Measurements from ENCODE around the gene ATP2B2.

Gene ATP2B2

DNA sequence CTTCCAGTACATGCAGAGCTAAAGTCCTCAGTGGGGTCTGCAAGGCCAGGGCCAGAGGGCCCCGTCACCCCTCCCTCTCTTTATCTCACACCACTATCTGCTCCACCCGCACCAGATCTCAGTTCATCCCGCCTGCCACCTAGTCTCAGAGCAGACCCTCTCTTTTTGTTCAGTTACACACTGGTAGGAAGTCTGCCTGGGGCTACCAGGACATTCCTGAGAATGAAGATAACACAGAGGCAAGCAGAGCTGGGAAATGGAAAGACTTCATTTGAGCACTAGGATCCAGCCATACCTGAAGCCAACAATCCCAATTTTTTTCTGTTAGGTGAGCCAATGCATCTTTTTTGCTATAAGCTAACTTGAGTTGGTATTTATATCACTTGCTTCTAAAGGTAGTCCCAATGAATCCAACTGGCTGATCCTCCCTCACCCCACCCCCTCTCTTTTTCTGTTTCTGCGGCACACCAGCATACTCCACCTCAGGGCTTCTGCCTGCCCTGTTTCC is 24.5 kb downstream of the ATP2B2 start:
- WGBS, 2 experiments (ENCODE audit: insufficient coverage in 2 of 2) = 60 to 100% methylated on average over 1 to 2 of the region's 4 CpGs
- no peak overlapping the region for H3K27ac ChIP-seq (ENCODE audit: low read depth, low read length, severe bottlenecking)
- H3K4me1 ChIP-seq (ENCODE audit: control insufficient read depth, insufficient read depth, low read length, poor library complexity, severe bottlenecking) = no peaks in the 10 kb centered on the region
- no peaks in the 10 kb centered on the region for H3K9me3 ChIP-seq (ENCODE audit: control insufficient read depth, low read length)
- H3K4me3 ChIP-seq (ENCODE audit: extremely low read depth, insufficient read depth, low read length, poor library complexity, severe bottlenecking) = no peak overlapping the region
- H3K36me3 ChIP-seq (ENCODE audit: control insufficient read depth, insufficient read depth, low read length) = no peaks in the 10 kb centered on the region

GRCh38 chr3:10479311-10479710 is 26.1 kb downstream of the ATP2B2 start:
- H3K36me3 ChIP-seq (ENCODE audit: control insufficient read depth, insufficient read depth, low read length) = no peaks in the 10 kb centered on the region
- WGBS, 2 experiments (ENCODE audit: insufficient coverage in 2 of 2) = no CpG with 5 or more reads among the region's 2 CpGs

DNA sequence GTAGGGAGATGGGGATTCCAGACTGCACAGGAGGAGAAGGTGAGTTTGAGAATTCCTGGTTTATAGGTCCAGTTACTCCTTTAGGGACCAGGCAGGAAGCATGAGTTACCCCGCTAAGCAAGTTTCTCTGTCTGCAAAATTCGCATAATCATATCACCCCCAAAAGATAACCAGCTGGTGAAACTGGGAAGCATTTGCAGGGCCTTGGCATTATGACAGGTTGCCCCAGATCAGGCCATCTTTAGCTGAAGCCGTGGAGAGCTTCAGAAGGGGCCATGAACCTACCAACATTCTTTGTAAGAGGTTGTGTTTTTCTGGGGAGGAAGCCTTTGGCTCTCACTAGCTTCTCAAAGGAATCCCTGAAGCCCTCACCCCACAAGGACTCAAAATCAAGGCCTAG is 29.4 kb downstream of the ATP2B2 start:
- Histone ChIP-seq H3K4me1 (ENCODE audit: control insufficient read depth, insufficient read depth, low read length, poor library complexity, severe bottlenecking) (peaks cover 3% of the 10 kb centered on the region), H3K27ac (ENCODE audit: low read depth, low read length, severe bottlenecking) (no peak overlapping the region), H3K36me3 (ENCODE audit: control insufficient read depth, insufficient read depth, low read length) (no peaks in the 10 kb centered on the region), H3K4me3 (ENCODE audit: extremely low read depth, insufficient read depth, low read length, poor library complexity, severe bottlenecking) (no peak overlapping the region), H3K9me3 (ENCODE audit: control insufficient read depth, low read length) (no peaks in the 10 kb centered on the region)
- 100% methylated on average over 1 of the region's 3 CpGs; no CpG with 5 or more reads in 1 of the 2 experiments for WGBS, 2 experiments (ENCODE audit: insufficient coverage in 2 of 2)

More at GRCh38 chr3:10479311-10479710, 26.1 kb downstream of the ATP2B2 start:
- Histone ChIP-seq H3K4me1 (ENCODE audit: control insufficient read depth, insufficient read depth, low read length, poor library complexity, severe bottlenecking) (no peaks in the 10 kb centered on the region), H3K4me3 (ENCODE audit: extremely low read depth, insufficient read depth, low read length, poor library complexity, severe bottlenecking) (no peak overlapping the region), H3K27ac (ENCODE audit: low read depth, low read length, severe bottlenecking) (no peak overlapping the region), H3K9me3 (ENCODE audit: control insufficient read depth, low read length) (no peaks in the 10 kb centered on the region)

- Histone ChIP-seq H3K9me3 (ENCODE audit: control insufficient read depth, low read length) (no peaks in the 10 kb centered on the region), H3K4me1 (ENCODE audit: control insufficient read depth, insufficient read depth, low read length, poor library complexity, severe bottlenecking) (peaks cover 8% of the 10 kb centered on the region), H3K4me3 (ENCODE audit: extremely low read depth, insufficient read depth, low read length, poor library complexity, severe bottlenecking) (no peak overlapping the region), H3K36me3 (ENCODE audit: control insufficient read depth, insufficient read depth, low read length) (no peaks in the 10 kb centered on the region), H3K27ac (ENCODE audit: low read depth, low read length, severe bottlenecking) (no peak overlapping the region)
- 78 to 90% methylated on average over 4 to 8 of the region's 9 CpGs for WGBS, 2 experiments (ENCODE audit: insufficient coverage in 2 of 2)
These were observed 30.5 kb downstream of the ATP2B2 start for GRCh38 chr3:10474847-10475246.

DNA sequence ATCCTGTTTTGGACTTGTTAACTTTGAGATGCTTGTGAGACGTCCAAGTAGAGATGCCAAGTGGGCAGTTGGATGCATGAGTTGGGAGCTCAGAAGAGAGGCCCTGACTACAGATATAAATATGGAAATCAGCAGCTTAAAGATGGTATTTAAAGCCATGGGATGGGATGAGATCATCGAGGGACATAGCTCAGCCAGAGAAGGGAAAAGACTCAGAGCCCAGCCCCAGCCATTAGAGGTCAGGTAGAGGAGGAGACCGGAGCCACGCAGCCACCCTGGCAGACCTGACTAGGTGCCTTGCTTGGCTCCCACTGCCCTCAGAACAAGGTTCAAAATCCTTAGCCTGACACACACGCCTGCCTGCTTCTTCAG is 31.1 kb downstream of the ATP2B2 start:
- peaks cover 8% of the 10 kb centered on the region for H3K4me1 ChIP-seq (ENCODE audit: control insufficient read depth, insufficient read depth, low read length, poor library complexity, severe bottlenecking)
- no peaks in the 10 kb centered on the region for H3K9me3 ChIP-seq (ENCODE audit: control insufficient read depth, low read length)
- no peak overlapping the region for H3K27ac ChIP-seq (ENCODE audit: low read depth, low read length, severe bottlenecking)
- no peaks in the 10 kb centered on the region for H3K36me3 ChIP-seq (ENCODE audit: control insufficient read depth, insufficient read depth, low read length)
- H3K4me3 ChIP-seq (ENCODE audit: extremely low read depth, insufficient read depth, low read length, poor library complexity, severe bottlenecking) = no peak overlapping the region
- 69 to 90% methylated on average over 3 to 4 of the region's 5 CpGs for WGBS, 2 experiments (ENCODE audit: insufficient coverage in 2 of 2)

GRCh38 chr3:10473581-10474274 is 31.7 kb downstream of the ATP2B2 start:
- peaks cover 8% of the 10 kb centered on the region for H3K4me1 ChIP-seq (ENCODE audit: control insufficient read depth, insufficient read depth, low read length, poor library complexity, severe bottlenecking)
- no peak overlapping the region for H3K4me3 ChIP-seq (ENCODE audit: extremely low read depth, insufficient read depth, low read length, poor library complexity, severe bottlenecking)
- no peaks in the 10 kb centered on the region for H3K9me3 ChIP-seq (ENCODE audit: control insufficient read depth, low read length)
- H3K27ac ChIP-seq (ENCODE audit: low read depth, low read length, severe bottlenecking) = no peak overlapping the region
- WGBS, 2 experiments (ENCODE audit: insufficient coverage in 2 of 2) = 74 to 76% methylated on average over 6 to 7 of the region's 7 CpGs
- H3K36me3 ChIP-seq (ENCODE audit: control insufficient read depth, insufficient read depth, low read length) = no peaks in the 10 kb centered on the region

DNA sequence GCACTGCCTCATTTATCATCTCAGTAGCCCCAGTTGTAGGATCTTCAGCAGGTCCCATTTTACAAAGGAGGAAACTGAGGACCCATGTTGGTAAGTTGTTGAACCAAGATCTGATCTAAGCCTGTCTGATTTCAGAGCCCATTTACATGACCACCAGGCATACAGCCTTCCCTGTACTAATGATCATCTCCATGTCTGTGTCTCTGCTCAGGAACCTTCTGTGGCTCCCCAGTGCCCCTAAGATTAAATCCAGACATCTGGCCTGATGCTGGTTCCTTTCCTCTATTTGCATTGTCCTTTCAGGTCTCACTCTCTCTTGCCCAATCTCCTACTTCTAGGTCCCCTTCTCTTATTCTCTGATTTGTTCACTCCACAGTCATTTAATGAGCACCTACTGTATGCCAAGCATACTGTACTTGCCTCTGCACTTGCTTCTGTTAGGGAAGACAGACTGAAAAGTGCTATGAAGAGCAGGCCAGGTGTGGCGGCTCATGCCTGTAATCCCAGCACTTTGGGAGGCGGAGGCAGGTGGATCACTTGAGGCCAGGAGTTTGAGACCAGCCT is 32.4 kb downstream of the ATP2B2 start:
- WGBS, 2 experiments (ENCODE audit: insufficient coverage in 2 of 2) = 100% methylated on average over 1 of the region's 2 CpGs; no CpG with 5 or more reads in 1 of the 2 experiments
- peaks cover 8% of the 10 kb centered on the region for H3K4me1 ChIP-seq (ENCODE audit: control insufficient read depth, insufficient read depth, low read length, poor library complexity, severe bottlenecking)
- no peak overlapping the region for H3K4me3 ChIP-seq (ENCODE audit: extremely low read depth, insufficient read depth, low read length, poor library complexity, severe bottlenecking)
- H3K27ac ChIP-seq (ENCODE audit: low read depth, low read length, severe bottlenecking) = no peak overlapping the region
- no peaks in the 10 kb centered on the region for H3K36me3 ChIP-seq (ENCODE audit: control insufficient read depth, insufficient read depth, low read length)
- no peaks in the 10 kb centered on the region for H3K9me3 ChIP-seq (ENCODE audit: control insufficient read depth, low read length)

- H3K9me3 ChIP-seq (ENCODE audit: control insufficient read depth, low read length) = no peaks in the 10 kb centered on the region
- H3K36me3 ChIP-seq (ENCODE audit: control insufficient read depth, insufficient read depth, low read length) = no peaks in the 10 kb centered on the region
- H3K4me3 ChIP-seq (ENCODE audit: extremely low read depth, insufficient read depth, low read length, poor library complexity, severe bottlenecking) = no peak overlapping the region
- peaks cover 8% of the 10 kb centered on the region for H3K4me1 ChIP-seq (ENCODE audit: control insufficient read depth, insufficient read depth, low read length, poor library complexity, severe bottlenecking)
- H3K27ac ChIP-seq (ENCODE audit: low read depth, low read length, severe bottlenecking) = no peak overlapping the region
- 12 to 24% methylated on average over 5 to 11 of the region's 20 CpGs for WGBS, 2 experiments (ENCODE audit: insufficient coverage in 2 of 2)
These were observed 34.2 kb downstream of the ATP2B2 start for GRCh38 chr3:10471054-10471688.

- peaks cover 8% of the 10 kb centered on the region for H3K4me1 ChIP-seq (ENCODE audit: control insufficient read depth, insufficient read depth, low read length, poor library complexity, severe bottlenecking)
- no peak overlapping the region for H3K27ac ChIP-seq (ENCODE audit: low read depth, low read length, severe bottlenecking)
- no peaks in the 10 kb centered on the region for H3K36me3 ChIP-seq (ENCODE audit: control insufficient read depth, insufficient read depth, low read length)
- no peak overlapping the region for H3K4me3 ChIP-seq (ENCODE audit: extremely low read depth, insufficient read depth, low read length, poor library complexity, severe bottlenecking)
- no peaks in the 10 kb centered on the region for H3K9me3 ChIP-seq (ENCODE audit: control insufficient read depth, low read length)
- 33 to 36% methylated on average over 7 to 11 of the region's 12 CpGs for WGBS, 2 experiments (ENCODE audit: insufficient coverage in 2 of 2)
These were observed 35.0 kb downstream of the ATP2B2 start for GRCh38 chr3:10470120-10471053.

DNA sequence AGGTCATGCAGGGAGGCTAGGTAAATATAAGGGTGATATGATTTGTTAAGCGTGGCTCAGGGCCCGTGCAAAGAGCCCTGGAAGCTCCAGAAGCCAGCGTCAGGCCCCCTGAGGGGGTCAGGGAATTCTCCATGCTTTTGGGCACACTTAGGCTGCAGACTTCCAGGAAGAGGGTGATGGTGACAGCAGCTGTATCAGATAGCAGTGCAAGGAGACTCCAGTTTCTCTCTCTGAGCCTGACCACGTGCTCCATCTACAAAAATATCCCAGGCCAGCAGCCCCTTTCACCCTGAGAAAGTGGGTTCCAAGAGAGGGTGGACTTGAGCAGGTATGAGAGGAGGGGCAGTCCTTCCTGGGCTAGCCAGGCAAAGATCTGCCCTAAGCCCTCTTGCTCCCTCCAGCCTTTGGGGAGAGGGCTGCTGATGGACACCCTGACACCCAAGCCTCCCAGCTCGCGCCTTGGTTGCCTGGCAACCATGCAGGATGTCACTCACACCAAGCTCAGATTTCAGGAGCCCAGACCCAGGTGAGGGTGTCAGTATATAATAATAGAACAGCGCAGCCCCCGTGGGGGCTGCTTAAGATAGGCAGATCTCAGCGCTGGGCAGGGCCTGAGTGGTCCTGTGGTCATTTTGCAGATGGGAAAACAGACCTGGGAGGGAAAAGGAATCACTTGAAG is 35.8 kb downstream of the ATP2B2 start:
- H3K4me1 ChIP-seq (ENCODE audit: control insufficient read depth, insufficient read depth, low read length, poor library complexity, severe bottlenecking) = peaks cover 8% of the 10 kb centered on the region
- no peak overlapping the region for H3K27ac ChIP-seq (ENCODE audit: low read depth, low read length, severe bottlenecking)
- no peaks in the 10 kb centered on the region for H3K36me3 ChIP-seq (ENCODE audit: control insufficient read depth, insufficient read depth, low read length)
- WGBS, 2 experiments (ENCODE audit: insufficient coverage in 2 of 2) = 73 to 77% methylated on average over 7 to 8 of the region's 9 CpGs
- no peak overlapping the region for H3K4me3 ChIP-seq (ENCODE audit: extremely low read depth, insufficient read depth, low read length, poor library complexity, severe bottlenecking)
- H3K9me3 ChIP-seq (ENCODE audit: control insufficient read depth, low read length) = no peaks in the 10 kb centered on the region
